ENCODE results near the gene GYS2.

GRCh38 chr12:21526721-21527345 lies 77.8 kb downstream of the GYS2 start:
- TF ChIP-seq EZH2 (IDR thresholded peaks at IDR 0.05; ENCODE audit: insufficient read depth, low read length) (no peak), CTCF (IDR thresholded peaks at IDR 0.05; ENCODE audit: insufficient read depth, low read depth, low read length) (no peak)

All from astrocyte (in vitro differentiated cells and primary cell).